Fibroblast of villous mesenchyme (primary cell): ENCODE results near the gene SIRT5. TPM values are rescaled to one million over a fixed set of nuclear protein-coding genes. Genes with fewer than 3 reads are reported as not detected.
A peak's percentile ranks its signal among the peaks of the same experiment; 100 is the strongest.

ENCODE experiments used
- DNase-seq: peaks from one replicate; pipeline ENCODE4 v3.0.0-alpha.2; 2010; ENCODE audit warnings: low read depth
- H3K4me3 ChIP-seq: 2 replicates; pipeline ENCODE4 v1.5.1; 2011; ENCODE audit warnings: low read depth, mild to moderate bottlenecking, low read length
- CTCF ChIP-seq: IDR thresholded peaks from 2 replicates; pipeline ENCODE4 v1.5.1; 2012; ENCODE audit warnings: low read depth, mild to moderate bottlenecking, low read length; ENCODE audit not compliant: insufficient read depth
- total RNA-seq: library from RNA; depleted of rRNA; stranded (reverse); fragments of >200 nt; gene quantifications from 2 replicates; pipeline ENCODE4 v1.2.3, GENCODE V29; 2012

SIRT5 gene
- total RNA-seq, 1 donor = 9.9 TPM

GRCh38 chr6:13528777-13529343, 45.5 kb upstream of the SIRT5 start:
- TF ChIP-seq CTCF = no peak
- no peak for DNase-seq
- no peak overlapping the region for H3K4me3 ChIP-seq

- peak; percentile 84 for DNase-seq
- no peak overlapping the region for H3K4me3 ChIP-seq
- TF ChIP-seq CTCF = no peak
Measured at GRCh38 chr6:13531956-13532355, 42.4 kb upstream of the SIRT5 start.

GRCh38 chr6:13534536-13534935, 39.9 kb upstream of the SIRT5 start:
- H3K4me3 ChIP-seq = no peak overlapping the region
- TF ChIP-seq CTCF = no peak
- DNase-seq = no peak

GRCh38 chr6:13535306-13535705, 39.1 kb upstream of the SIRT5 start:
- H3K4me3 ChIP-seq = no peak overlapping the region
- TF ChIP-seq CTCF = no peak
- DNase-seq = no peak

GRCh38 chr6:13536796-13537526, 37.4 kb upstream of the SIRT5 start:
- no peak for TF ChIP-seq CTCF
- peak; percentile 51 for DNase-seq
- H3K4me3 ChIP-seq = no peak overlapping the region

- TF ChIP-seq CTCF = no peak
- no peak for DNase-seq
- H3K4me3 ChIP-seq = no peak overlapping the region
Measured at GRCh38 chr6:13537527-13537897, 36.9 kb upstream of the SIRT5 start.
